GM21723 (cell line): ENCODE measurements around the gene CLDN9.

Experiments
- ATAC-seq: cut with Tn5 transposase; IDR thresholded peaks from one replicate; pipeline ENCODE4 v1.9.1; 2021; ENCODE audit warnings: mild to moderate bottlenecking, moderate library complexity; ENCODE audit not compliant: unreplicated experiment

The CLDN9 gene

DNA sequence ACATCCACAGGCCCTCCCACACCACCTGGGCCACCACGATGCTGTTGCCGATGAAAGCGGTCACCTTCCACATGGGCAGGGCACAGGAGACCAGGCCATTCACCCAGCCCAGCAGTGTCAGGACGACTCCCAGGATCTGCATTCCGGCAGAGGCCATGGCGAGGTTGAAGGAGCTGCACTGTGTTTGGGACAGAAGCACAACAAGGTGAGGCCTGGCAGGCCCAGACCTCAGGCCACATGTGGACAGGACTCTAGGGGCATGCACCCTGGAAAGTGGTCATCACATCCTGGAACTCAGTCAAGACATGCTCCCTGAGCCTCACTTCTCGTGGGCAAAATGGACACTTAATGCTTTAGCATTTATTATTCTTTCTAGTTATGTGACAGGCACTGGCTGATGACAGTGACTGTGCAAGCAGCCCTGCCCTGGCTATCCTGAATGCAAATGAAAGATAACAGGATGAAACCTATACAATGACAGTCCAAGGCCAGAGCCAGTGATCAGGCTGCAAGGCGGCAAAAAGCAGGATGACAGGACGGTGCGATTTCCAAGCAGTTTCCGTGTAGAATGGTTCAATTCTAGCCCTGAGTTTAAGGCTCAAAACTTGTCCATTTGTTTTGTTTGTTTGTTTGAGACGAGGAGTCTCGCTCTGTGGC is 3.3 kb downstream of the CLDN9 start:
- ATAC-seq = no peak

DNA sequence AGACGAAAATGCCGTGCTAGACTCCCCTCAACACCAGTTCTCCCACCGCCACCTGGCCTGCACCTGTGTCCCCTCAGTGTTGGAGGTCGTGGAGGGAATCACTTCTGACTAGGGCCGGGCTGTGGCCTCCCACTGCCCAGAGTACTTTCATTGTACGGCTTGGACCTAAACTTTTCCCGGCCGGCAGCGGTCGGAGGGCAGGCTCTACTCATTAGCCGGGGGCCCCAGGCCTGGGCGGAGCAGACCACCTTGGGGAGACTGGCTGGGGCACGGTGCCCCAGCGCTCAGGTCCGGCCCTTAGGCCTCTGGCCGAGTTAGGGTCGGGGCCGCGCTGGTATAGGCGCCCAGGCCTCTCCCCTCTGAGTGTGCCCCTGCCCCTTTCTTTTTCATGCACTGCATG is 4.6 kb downstream of the CLDN9 start:
- no peak for ATAC-seq

DNA sequence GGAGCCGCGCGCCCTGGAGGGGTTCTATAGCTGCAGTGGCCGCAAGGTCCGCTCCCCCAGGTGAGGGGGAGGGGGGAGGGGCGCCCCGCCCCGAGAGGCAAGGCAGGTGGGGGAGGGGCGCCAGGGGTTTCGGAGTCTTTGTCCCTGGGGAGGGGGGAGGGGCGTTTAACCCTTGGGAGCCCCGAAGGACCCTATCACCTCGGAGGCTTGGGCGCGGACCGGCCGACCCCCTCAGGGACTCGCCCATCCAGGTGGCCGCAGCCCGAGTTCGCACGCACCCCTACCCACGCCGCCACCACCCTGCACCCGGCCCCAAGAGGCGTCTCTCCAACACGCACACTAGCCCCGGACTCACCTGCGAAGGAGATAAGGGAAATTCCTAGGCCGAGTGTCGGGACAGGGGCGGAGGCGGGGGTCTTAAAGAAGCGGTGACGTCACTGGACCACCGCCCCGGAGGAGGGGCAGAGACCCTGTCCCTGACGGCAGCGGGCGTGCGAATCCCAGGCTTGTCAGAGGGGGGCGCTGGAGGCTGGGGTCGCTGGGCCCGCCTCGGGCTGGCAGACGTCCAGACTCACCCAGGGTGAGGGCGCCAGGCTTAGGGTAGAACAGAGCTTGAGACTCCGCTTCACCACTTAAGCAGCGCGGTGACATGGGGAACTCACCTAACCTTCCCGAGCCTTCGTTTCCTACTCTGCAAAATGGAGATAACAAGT is 5.2 kb downstream of the CLDN9 start, which contains the start of gene CLDN6:
Gene CLDN6 (minus strand): TSS at position 390 of the 713 bp plus-strand sequence. CDS start 2,162 bp downstream, outside the sequence.
- ATAC-seq = no peak

DNA sequence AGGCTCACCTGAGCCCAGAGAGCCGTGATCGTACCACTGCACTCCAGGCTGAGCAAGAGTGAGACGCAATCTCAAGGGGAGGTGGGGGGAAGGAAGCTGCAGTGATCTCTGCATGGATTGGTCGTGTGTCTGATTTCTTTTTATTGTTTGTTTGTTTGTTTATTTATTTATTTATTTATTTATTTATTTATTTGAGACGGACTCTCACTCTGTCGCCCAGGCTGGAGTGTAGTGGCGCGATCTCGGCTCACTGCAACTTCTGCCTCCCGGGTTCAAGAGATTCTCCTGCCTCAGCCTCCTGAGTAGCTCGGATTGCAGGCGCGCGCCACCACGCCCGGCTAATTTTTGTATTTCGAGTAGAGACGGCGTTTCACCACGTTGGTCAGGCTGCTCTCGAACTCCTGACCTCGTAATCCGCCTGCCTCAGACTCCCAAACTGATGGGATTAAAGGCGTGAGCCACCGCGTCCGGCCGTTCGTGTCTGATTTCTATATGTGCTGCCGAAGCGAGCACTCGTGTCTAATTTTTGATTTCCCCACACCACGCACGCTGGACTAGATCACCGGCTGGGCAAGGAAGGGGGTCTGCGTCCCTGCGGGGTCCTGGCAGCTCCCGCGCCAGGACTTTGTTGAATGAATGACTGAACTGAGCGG is 7.0 kb downstream of the CLDN9 start:
- no peak for ATAC-seq

DNA sequence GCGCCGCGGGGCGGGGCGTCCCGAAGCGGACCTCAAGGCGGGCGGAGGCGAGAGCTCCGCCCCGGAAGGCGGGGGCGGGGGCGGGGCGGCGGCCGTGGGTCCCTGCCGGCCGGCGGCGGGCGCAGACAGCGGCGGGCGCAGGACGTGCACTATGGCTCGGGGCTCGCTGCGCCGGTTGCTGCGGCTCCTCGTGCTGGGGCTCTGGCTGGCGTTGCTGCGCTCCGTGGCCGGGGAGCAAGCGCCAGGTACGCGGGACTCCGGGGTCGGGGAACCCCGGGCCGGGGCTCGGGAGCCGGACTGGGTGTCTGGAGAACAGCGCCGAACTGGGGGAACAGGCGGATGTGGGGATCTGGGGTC is 7.5 kb downstream of the CLDN9 start, which contains the start of gene TNFRSF12A:
Gene TNFRSF12A (plus strand): TSS at position 122 of the 357 bp plus-strand sequence. CDS start 30 bp downstream, at position 152.
- no peak for ATAC-seq

DNA sequence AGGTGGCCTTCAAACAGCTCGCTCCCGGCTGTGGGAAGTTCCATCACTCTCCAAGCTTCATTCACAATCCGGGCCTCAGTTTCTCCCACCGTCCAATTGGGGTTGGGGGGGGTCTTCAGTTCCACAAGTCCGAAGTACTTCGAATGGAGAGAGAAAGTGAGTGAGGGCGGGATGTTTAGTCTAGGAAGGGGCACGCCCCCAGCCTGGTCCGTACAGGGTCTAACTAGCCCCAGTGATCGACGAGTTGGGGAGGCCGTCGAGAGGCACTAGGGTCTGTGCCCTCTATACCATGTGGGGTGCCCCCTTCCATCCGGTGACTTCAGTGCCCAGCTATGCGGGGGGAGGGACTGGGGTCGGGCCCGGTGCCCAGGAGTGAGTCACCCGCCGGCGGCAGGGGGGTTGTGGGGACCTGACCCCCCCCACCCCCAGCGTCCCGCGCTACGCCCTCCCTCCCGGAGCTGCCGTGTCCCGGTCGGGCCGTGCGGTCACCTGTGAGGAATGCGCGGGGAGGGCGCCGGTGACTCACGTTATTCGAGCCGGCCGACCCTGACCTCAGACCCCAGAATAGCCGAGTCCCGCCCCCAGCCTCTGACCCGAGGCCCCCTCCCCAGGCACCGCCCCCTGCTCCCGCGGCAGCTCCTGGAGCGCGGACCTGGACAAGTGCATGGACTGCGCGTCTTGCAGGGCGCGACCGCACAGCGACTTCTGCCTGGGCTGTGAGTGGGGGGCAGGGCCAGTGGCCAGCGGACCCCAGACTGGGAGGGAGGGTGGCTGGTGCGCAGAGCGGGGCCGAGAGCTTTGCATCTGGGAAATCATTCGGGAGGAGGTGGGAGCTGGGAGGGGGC is 8.1 kb downstream of the CLDN9 start:
- no peak for ATAC-seq

DNA sequence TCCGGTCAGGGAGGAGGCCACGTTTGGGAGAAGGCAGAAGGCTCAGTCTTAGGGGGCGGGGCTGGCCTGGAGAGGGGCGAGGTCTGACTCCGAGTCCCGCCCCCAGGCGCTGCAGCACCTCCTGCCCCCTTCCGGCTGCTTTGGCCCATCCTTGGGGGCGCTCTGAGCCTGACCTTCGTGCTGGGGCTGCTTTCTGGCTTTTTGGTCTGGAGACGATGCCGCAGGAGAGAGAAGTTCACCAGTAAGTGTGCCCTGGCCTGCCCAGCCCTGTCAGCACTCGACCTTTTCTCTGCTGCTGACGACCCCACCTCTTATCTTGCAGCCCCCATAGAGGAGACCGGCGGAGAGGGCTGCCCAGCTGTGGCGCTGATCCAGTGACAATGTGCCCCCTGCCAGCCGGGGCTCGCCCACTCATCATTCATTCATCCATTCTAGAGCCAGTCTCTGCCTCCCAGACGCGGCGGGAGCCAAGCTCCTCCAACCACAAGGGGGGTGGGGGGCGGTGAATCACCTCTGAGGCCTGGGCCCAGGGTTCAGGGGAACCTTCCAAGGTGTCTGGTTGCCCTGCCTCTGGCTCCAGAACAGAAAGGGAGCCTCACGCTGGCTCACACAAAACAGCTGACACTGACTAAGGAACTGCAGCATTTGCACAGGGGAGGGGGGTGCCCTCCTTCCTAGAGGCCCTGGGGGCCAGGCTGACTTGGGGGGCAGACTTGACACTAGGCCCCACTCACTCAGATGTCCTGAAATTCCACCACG is 8.9 kb downstream of the CLDN9 start:
- ATAC-seq = no peak

DNA sequence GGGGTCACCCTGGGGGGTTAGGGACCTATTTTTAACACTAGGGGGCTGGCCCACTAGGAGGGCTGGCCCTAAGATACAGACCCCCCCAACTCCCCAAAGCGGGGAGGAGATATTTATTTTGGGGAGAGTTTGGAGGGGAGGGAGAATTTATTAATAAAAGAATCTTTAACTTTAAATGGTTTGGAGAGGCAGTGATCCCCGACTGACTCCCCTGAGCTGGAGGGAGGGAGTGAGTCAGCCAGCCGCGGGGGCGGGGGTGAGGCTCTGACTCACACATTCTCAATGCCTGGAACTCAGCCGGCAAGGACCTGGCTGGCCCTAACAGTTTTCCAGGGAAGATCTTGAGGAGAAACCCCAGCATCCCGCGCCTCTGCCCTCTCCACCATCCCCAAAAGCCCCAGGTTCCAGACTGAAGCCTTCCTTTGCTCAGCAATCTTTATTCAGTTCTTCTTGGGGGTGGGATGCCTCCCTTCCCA is 9.5 kb downstream of the CLDN9 start:
- ATAC-seq = no peak

DNA sequence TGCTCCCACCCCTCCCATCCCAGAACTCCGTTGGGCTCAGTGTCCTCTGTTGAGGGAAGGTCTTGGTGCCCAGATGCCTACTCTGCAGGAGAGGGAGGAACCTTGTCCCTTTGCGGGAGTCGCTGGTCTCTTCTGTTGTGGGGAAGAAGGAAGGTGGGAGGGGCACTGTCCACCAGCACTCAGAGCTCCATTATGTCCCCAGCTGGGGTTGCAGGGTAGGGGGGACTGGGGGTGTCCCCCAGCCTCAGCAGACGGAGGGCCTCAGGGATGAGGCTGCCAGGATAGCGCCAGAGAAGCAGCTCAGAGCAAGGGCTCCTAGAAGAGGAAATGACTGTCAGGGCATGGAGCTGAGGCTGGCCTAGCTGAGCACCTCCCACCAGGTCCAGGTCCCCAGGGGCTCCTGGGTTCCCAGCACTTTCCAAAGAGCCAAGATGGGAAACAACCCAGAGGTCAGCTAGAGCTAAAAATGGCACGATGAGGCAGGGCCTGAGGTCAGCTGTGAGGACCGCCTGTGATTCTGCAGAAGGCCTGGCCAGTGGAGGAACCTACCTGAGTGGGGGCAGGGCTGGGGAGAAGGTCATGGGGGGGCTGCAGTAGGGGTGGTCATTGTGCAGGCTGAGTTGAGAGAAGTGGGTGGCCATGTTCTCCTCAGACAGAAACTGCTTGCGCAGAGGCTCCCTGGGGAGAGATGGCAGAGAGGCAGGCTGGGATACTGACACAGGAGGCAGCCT is 10.1 kb downstream of the CLDN9 start:
- no peak for ATAC-seq

DNA sequence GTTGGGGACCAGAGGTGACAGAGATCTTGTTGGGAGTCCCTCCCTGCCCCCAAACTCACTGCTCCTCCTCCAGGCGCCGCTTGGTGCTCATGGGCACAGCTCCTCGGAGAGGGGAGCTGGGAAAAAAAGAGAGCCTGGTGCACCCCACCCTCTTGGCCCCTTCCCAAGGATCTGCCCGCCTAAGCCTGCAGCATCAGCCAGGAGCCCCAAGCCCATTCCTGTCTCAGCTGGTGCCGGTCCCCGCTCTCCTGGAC is 10.6 kb downstream of the CLDN9 start:
- ATAC-seq = peak; percentile 1

DNA sequence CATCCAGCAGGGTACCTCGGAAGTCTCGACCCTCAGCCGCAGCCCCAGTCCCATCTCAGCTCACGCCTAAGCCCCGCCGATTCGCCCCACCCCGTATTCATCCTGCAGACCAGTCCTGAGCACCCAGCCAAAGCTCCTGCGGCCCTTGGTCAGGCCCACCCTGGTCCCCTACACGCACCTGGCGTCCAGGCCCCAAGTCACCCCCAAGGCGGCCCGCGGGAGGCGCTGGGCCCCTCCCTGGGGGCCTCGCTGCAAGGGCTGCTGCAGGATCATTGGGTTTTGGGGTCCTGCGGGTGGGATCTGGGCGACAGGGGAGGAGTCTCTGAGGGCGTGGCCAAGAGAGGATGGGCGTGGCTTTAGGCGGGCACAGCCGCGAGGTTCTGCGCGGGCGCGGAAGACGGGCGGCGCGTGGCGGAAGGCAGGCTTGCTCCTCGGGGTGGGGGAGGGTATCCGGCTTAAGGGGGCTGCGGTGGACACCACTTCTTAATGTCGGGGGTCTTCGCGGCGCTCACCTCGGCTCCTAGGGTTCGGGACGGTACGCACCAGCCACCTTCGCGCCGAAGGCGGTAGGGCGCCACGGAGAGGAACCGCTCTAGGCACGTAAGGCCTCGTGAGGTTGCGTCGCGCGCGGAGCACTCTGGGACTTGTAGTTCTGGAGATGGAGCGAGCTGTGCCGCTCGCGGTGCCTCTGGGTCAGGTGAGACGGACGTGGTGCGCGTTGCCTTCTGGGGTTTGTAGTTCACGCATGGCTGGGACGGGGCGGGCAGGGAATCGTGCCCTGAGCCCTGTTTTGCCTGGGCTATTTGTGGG is 11.2 kb downstream of the CLDN9 start, which contains the start of the genes HCFC1R1 and THOC6:
Gene HCFC1R1 (minus strand): TSS at position 274 of the 810 bp plus-strand sequence. CDS start 1 bp downstream, at position 273.
Gene THOC6 (plus strand): TSS at position 367 of the 810 bp plus-strand sequence. CDS start 292 bp downstream, at position 659.
- ATAC-seq = peak; percentile 72

DNA sequence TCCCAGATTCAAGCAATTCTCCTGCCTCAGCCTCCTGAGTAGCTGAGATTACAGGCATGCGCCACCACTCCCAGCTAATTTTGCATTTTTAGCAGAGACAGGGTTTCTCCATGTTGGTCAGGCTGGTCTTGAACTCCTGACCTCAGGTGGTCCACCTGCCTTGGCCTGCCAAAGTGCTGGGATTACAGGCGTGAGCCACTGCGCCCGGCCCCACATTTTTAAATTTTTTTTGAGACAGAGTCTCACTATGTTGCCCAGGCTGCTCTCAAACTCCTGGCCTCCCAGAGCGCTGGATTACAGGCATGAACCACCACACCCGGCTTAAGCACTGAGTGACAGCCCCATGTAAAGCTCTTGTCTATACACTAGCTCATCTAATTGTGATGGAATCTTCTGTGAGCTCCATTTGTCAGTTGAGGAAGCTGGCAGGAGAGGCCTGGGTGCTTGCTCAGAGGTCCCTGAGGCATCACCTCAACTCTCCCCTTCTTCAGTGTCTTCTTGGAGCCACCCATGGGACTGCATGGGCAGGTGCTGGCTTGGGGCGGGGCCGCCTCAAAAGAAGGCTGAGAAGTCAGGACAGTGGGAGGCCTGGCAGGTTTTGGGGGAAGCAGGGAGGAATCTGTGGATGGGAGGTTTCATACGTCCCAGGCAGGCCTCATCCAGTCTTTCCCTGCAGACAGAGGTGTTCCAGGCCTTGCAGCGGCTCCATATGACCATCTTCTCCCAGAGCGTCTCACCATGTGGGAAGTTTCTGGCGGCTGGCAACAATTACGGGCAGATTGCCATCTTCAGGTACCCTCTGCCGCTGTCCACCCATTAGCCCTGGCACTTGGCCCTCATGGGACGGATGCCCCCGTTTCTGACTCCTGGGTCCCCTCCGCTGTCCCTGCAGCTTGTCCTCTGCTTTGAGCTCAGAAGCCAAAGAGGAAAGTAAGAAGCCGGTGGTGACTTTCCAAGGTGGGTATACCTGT is 12.6 kb downstream of the CLDN9 start:
- ATAC-seq = no peak

DNA sequence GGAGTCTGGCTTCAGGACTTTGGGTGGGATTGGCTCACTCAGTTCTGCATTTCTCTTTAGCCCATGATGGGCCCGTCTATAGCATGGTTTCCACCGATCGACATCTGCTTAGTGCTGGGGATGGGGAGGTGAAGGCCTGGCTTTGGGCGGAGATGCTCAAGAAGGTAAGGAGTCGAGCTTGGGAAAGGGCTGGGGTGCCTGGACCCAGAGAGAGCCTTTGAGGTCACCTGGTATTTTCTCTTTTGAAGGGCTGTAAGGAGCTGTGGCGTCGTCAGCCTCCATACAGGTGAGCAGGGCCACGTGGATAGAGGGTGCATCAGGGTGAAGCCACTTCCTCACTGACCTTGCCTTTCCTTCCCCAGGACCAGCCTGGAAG is 13.3 kb downstream of the CLDN9 start:
- ATAC-seq = no peak

DNA sequence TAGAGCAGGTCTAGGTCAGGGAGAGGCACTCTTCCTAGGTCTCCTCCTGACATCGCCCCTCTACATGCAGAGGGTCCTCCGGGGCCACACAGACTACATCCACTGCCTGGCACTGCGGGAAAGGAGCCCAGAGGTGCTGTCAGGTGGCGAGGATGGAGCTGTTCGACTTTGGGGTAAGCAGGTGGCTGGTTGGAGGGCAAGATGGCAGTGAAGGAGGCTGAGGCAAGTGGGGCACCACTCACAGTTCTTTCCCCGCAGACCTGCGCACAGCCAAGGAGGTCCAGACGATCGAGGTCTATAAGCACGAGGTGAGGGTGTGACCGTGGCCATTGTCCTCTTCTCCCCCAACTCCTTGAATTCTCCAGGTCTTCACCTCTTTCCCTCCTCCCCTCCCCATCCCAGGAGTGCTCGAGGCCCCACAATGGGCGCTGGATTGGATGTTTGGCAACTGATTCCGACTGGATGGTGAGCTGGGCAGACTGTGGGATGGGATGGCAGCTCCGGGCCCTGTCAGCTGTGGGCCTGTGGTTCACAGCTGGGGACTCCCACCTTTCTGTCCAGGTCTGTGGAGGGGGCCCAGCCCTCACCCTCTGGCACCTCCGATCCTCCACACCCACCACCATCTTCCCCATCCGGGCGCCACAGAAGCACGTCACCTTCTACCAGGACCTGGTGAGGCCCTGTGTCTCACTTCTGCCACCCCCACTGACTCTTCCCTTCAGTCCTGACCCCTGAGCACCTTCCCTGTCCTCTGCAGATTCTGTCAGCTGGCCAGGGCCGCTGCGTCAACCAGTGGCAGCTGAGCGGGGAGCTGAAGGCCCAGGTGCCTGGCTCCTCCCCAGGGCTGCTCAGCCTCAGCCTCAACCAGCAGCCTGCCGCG is 14.1 kb downstream of the CLDN9 start:
- no peak for ATAC-seq

DNA sequence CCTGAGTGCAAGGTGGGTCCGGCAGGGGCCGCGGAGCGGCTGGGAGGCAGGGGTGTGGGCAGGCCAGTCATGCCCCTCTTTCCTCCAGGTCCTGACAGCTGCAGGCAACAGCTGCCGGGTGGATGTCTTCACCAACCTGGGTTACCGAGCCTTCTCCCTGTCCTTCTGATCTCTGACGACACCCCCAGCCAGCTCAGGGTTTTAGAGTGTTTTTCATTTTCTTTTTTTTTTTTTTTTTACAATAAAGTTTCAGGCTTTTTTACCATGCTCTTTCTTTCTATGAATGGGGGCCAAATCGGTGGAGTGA is 14.7 kb downstream of the CLDN9 start:
- ATAC-seq = no peak

DNA sequence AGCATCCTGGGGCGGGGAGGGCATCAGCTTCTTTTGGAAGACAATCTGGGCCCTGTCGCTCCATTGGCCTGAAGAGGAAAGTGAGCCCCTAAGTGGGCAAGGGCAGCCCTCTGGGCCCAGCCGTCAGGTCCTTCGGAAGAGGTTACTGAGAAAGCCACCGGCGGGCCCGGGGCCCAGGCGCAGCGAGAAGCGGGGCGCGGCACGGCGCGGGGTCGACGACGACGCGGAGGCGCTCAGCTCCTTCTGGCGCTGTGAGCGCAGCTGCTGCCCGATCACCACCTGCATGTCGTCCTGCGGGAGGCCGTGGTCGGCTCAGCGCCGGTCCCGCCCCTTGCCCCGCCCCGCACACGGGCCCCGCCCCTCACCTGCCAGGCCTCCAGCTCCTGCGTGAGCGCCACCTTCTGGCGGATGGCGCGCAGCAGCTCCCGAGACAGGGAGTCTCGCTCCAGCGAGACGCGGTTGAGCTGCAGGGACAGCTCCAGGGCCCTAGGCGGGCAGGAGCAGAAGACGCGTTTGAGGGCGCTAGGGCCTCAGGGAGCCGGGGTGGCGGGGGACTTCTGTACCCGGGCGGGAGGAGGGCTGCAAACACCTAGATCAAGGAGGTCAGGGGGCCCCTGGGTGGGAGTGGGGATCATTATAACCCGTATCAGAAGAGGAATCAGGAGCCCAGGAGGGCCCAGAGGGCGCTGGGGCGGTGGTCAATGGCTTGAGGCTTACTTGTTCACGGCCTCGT is 15.4 kb downstream of the CLDN9 start:
- ATAC-seq = no peak
